Measurements from ENCODE around the gene ZNF160.

GRCh38 chr19:53086949-53087348, 16.3 kb downstream of the ZNF160 start:
- TF ChIP-seq, protein P1, sequence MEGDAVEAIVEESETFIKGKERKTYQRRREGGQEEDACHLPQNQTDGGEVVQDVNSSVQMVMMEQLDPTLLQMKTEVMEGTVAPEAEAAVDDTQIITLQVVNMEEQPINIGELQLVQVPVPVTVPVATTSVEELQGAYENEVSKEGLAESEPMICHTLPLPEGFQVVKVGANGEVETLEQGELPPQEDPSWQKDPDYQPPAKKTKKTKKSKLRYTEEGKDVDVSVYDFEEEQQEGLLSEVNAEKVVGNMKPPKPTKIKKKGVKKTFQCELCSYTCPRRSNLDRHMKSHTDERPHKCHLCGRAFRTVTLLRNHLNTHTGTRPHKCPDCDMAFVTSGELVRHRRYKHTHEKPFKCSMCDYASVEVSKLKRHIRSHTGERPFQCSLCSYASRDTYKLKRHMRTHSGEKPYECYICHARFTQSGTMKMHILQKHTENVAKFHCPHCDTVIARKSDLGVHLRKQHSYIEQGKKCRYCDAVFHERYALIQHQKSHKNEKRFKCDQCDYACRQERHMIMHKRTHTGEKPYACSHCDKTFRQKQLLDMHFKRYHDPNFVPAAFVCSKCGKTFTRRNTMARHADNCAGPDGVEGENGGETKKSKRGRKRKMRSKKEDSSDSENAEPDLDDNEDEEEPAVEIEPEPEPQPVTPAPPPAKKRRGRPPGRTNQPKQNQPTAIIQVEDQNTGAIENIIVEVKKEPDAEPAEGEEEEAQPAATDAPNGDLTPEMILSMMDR (IDR thresholded peaks at IDR 0.05): no peak
- TF ChIP-seq POLR2A (IDR thresholded peaks at IDR 0.05): no peak
